GM18507 (cell line): ENCODE results near the gene RNF225.
A peak's percentile ranks its signal among the peaks of the same experiment; 100 is the strongest.
"Not testable (repeated sequence)": the region's sequence is repeated elsewhere in the genome, so short reads cannot be mapped to it uniquely, and the experiment has no call there.

Source experiments
- DNase-seq: peaks from one replicate; pipeline ENCODE4 v3.0.0; 2011; ENCODE audit warnings: low read depth; ENCODE audit not compliant: insufficient read length; ENCODE audit errors: extremely low spot score
- FAIRE-seq: peaks from 2 replicates; lab custom pipeline; 2011; peaks lifted over from hg19 to GRCh38; lab: Jason Lieb, UNC

The RNF225 gene

DNA sequence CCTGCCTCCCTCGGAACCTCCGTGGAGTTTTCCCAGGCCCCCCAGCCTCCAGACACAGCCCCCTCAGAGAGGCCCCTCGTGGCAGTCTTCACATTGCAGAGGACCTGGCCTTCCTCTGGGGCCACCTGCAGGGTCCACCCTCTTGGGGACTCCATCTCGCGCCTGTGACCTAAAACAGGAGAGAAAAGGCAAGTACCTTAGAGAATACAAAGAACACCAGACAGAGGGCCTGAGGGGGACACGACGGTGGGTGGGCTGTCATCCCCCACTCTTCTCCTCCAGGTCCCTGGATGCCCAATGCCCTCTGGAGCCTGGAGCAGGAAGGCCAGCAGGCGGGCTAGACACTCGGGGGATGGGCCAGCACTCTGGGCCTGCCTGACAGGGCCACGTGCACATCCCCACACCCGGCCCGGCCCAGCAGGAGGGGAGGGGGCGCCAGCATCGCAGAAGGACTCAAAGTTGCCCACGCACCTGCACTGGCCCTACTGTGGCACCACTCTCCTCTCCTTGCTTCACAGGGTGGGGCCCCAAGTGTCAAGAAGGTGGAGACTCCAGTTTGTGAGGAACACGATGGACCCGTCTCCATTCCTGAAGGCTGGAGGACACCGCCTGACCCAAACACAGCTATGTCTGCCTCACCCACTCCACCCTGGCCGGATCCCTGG is 37.8 kb upstream of the RNF225 start:
- FAIRE-seq (no peak), DNase-seq (no peak)

DNA sequence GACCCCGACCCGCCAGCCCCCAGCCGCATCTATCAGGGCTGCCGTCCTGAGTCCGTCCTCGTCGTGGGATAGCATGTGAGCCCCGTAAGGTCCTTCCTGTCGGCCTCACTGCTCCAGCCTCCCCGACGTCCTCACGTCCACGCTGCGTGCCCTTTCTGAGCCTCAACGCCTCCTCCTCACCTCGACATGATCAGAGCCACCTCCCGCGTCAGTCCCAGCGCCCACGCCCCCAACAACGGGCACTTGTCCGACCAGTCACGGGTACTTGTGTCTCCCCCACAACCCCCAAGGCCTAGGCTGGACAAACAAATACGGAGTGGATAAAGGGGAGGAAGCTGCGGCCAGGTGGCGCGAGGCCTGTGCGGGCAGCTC is 33.6 kb upstream of the RNF225 start:
- DNase-seq (peak; percentile 32), FAIRE-seq (no peak)

DNA sequence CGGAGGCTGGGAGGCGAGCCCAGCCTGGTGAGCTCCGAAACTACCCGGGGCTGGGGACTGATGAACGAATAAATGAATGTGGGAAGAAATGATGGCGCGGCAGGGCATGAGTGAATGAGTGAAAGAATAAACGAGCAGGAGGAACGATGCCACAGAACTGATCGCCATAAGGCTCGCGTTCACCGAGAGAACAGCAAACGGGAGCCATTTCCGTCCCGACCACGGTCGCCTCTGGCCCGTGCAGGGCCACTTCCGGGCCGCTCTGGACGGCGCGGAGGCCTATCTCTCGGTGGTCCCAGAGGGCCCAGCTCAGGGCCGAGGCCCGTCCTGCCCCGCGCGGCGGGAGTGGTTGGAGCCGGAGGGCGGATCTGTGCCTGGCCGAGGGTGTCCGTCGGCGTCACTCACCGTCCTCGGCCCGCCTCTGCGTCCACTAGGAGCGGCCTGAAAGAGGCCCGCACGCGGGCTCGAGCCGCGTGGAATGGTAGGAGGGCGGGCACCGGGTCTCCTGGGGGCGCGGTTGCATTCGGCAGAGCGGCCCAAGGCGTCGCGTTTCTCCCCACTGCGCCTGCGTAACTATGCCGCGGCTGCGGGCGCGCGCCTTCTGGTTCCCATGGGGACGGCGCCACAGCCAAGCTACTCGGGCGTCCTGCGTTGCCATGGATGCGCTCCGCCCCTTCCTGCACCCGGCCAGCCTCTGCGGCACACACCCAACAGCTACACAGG is 33.0 kb upstream of the RNF225 start, which contains the start of gene ZNF497:
Gene ZNF497 (minus strand): TSS at position 480 of the 723 bp plus-strand sequence. CDS start 5,116 bp downstream, outside the sequence.
- FAIRE-seq (peak; percentile 94), DNase-seq (peak; percentile 99)

DNA sequence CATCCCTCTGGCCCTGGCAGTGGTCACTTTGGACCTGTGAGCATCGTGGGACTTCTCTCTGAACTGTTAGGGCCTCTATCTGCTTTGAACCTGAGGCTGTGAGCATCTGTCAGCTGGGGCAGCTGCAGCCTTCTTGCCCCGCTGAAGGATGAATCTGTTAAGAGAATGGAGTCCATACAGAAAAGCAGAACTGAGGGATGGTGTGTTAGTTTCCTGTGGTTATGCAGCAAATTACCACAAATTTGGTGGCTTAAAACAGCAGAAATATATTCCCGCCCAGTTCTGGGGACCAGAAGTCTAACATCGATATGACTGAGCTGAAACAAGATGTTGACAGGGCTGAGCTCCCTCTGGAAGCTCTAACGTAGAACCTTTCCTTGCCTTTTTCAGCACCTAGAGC is 31.3 kb upstream of the RNF225 start:
- no peak for DNase-seq
- no peak for FAIRE-seq

DNA sequence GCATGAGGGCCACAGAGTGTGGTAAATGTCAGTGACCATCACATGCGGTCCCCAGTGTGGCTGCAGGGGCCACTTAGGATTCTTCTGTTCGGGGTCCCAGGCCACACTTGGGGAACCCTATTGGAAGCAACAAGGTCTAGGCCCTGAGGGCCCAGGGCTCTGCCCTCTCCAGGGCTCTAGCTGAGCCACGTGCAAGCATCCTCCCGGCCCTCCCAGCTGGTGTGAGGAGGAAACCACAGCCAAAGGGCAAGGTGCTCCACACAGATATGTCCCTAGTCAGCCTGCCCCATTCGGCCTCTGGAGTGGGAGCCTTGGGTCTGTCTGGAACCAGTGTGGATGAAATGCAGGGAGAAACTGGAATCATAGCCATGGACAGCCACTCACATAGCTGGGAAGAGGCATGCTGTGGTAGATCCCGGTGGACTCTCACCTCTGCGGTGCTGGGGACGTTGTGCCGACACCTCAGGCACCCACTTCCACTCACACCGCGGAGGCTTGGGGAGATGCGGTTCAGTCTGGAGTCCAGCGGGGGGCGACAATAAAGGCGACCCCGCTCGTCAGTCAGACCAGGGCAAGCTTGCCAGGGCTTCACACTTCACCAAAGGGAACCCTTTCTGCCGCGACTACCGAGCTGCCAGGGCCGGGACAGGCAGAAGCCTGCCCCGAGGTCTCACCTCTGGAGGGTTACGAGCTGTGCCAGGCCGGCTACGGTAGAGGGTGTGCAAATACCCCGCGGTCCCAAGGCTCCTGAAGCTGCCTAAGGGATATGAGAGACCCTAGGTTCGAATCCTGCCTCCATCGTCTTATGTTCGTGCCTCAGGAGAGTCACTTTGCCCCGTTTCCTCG is 28.6 kb upstream of the RNF225 start:
- FAIRE-seq (no peak), DNase-seq (no peak)

DNA sequence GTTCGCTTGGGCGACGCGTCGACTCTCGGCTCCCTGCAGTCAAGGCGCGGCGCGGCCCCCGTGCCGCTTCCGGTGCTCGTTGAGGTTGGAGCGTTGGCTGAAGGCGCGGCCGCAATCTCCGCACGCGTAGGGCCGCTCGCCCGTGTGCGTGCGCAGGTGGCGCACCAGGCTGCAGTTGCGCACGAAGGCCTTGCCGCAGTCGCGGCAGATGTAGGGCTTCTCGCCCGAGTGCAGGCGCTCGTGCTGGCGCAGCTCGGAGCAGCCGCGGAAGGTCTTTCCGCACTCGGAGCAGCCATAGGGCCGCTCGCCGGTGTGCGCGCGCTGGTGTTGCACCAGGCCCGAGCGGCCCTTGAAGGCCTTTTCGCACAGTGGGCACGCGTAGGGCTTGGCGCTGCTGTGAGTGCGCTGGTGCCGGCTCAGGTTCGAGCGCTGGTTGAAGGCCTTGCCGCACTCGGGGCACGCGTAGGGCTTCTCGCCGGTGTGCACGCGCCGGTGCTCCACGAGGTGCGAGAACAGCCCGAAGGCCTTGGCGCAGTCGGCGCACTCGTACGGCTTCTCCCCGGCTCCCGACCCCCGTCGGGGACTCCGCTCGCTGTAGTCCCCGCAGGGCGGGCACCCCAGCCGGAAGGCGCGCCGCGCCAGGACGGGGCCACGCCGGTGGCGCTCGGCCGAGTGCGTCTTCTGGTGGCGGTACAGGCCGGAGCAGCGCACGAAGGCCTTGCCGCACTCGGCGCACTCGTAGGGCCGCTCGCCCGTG is 27.6 kb upstream of the RNF225 start:
- no peak for DNase-seq
- no peak for FAIRE-seq

DNA sequence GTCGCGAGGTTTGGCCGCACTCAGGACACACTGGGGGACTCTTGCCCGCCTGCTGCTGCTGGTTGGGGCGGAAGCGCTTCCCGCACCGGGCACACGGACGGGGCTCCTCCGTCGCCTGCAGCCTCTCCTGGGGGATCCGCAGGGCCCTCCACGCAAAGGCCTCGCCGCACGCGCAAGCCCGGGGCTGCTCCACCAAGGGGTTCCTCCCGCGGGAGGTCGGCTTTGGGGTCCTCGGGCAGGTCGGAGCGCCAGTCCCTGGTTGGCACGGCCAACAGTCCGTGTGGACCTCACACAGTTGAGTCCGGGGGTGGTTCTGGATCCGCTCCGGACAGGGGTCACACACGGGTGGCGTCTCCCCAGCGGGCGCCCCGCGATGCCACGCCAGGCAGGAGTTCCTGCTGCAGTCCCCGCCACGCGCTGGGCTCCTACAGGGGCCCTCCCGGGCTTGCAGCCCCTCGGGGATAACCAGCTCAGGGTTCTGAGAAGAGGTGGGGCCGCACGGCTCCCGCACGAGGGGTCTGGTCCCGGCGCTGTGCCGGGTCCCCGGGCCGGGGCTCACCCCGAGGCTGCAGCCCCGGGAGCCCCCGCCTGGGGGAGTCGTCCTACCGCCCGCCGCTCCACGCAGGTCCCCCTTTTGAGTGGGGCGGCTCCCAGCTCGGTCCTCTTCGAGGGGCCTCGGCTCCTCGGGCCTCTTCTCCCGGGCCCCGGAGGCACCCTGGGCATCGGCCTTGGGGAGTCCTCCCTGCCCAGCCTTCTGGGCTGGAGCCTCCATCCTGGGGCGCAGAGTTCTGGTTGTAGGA is 26.7 kb upstream of the RNF225 start:
- DNase-seq (no peak), FAIRE-seq (no peak)

DNA sequence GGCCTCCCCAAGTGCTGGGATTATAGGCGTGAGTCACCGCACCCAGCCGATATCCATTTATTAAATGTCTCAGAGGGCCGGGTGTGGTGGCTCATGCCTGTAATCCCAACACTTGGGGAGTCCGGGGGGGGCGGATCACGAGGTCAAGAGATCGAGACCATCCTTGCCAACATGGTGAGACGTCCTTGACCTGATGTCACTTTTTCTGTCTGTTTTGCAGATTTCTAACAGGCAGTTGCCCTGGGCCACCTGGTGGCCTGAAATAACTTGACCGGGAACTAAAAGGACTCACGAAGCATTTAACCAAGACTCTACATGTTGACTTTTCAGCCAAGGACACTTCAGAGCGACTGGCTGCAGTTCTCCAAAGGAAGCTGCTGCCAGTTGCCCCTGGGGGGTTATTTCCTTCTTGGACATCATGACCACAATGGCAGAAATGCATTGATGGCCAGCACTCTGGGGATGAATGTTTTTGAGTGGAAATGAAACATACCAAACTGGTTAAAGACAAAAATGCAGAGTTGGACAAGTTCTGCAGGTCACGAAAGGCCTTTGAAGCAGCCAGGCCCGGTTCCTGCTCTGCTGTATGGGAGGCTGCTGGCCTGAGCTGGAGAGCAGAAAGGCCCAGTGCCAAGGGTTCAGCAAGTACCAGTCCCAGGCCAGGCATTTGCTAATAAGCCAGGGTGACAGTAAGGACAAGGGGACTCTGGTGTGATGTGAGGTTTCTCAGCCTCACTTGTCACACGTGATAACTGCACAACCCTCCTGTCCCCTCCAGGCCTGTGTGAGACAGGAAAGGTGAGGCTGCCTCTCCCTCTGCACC is 22.9 kb upstream of the RNF225 start:
- FAIRE-seq = no peak
- no peak for DNase-seq

DNA sequence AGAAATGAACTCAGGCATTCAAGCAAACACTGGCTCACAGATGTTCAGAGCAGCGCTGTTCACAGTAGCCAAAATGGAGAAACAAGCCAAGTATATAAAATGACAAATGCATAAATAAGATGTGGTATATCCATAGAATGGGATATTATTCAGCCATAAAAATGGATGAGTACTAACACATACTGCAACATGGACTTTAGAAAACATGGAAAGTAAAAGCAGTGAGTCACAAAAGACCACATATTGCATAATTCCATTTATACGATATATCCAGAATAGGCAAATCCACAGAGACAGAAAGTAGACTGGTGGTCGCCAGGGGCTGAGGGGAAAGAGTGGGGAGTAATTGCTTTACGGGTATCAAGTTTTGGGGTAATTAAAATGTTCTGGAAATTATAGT is 21.3 kb upstream of the RNF225 start:
- no peak for DNase-seq
- FAIRE-seq = no peak

DNA sequence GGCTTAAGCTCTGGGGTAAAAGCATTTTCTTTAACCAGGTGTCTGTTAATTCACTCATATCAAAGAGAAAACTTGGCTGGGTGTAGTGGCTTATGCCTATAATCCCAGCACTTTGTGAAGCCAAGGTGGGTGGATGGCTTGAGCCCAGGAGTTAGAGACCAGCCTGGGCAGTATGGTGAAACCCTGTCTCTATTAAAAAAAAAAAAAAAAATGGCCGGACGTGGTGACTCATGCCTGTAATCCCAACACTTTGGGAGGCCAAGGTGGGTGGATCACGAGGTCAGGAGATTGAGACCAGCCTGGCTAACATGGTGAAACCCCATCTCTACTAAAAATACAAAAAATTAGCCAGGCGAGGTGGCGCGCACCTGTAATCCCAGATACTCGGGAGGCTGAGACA is 18.7 kb upstream of the RNF225 start:
- DNase-seq, FAIRE-seq: not testable (repeated sequence)

DNA sequence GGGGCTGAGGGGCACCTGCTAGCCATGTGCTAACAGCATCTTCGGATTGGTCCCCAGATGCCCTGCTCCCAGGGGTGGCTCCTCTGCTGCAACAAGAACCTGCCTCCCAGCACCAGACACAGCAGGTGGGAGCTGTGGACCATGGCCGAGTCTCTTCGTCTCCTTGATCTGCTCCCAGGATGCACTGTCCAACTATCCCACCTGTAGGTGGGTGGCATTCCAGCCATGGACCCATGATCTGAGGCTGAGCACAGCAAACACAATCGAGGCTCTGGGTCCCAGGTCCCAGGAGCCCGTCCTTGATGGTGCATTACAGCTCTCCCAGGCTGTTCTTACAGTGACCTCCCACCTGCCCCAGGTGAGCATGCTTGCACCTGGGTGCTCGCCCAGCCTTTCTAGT is 16.2 kb upstream of the RNF225 start:
- FAIRE-seq = no peak

DNA sequence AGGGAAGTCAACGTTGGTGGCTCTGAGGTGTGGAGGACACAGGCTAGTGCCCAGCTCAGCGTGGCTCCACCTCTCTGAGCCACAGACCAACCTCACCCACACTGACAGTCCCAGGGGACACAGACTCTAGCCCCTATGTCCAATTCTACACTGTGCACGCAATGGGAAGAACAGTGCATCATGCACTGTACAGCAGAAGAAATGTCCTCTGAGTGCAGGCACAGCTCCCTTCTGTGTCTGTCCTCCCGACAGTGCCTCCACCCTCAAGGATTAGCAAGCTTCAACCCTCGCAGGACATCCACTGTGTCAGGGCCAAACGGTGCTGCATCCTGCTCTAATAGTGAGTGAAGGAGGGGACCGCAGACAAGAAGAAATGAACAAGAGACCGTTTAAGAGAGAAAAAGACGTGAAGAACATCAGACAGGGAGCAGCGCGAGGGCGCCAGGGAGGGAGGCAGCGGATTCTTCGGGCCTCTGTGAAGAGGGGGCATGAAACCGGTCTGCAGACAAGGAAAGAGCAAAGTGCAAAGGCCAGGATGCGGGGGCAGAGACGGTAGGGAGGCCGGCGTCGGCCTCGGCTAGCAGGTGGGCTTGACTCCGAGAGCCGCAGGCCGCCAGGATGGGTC is 15.3 kb upstream of the RNF225 start:
- DNase-seq (no peak), FAIRE-seq (no peak)

More for the DNA sequence above, 16.2 kb upstream of the RNF225 start:
- DNase-seq = no peak

DNA sequence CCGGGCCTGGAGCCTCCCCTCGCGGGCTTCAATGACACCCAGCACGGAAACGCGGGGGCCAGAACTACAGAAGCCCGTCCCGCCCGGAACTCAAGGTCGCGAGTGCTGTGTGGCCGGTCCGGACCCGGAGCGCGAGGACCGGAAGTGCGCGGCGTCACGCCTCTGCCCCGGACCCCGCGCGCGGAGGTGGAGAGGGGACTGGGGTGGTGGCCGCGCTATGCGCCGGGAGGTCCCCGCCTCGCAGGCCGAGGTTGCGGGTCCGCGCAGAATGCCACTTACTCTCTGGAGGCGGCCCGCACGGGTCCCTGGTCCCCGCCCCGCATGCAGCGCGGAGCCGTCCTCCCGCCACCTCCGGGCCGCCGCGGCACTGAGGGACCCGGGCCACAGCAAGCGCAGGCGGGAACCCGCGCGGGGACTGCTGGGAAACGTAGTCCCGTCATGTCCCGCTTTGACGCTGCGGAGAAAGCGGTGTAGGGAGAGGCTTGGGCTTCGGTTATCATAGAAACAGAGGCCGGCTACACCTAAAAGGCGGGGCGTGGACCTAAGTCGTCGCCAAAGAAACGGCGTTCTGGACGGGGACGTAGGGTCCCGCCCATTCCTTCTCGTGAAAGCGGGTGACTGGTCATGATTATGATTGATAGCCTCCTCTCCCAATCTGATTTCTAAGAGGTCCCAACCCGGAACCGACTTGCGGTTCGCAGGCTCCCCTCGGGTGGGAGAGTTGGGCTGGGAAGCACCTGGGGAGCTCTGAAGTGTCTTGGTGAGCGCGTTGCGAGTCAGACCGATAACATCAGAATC is 14.6 kb upstream of the RNF225 start, which contains the start of gene ZNF837:
Gene ZNF837 (minus strand): TSS at position 369 of the 798 bp plus-strand sequence. CDS start 11,698 bp downstream, outside the sequence.
- FAIRE-seq (peak; percentile 100), DNase-seq (peak; percentile 88)

DNA sequence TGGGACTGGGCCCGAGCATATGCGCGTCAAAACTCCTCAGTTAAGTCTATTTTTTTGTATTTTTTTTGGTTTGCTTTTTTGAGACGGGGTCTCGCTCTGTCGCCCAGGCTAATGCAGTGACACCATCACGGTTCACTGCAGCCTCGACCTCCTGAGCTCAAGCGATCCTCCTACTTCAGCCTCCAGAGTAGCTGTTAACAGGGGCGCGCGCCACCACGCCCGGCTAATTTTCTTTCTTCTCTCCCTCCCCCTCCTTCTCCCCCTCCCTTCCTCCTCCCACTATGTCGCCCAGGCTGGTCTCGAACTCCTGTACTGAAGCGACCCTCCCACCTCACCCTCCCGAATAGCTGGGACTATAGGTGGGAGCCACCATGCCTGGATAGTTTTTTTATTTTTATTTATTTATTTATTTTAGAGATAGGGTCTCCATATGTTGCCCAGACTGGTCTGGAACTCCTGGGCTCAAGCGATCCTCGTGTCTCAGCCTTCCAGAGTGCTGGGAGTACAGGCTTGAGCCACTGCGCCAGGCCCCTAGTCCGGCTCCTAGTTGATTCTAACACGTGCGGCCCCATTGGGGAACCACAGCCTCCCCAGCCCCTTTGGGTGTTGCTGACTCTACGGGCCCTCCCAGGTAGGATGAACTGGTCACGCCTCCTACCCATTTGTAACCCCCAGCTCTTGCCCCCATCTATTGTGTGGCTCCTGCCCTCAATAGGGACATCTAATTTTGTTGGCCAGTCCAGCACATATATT is 13.8 kb upstream of the RNF225 start:
- FAIRE-seq = no peak

DNA sequence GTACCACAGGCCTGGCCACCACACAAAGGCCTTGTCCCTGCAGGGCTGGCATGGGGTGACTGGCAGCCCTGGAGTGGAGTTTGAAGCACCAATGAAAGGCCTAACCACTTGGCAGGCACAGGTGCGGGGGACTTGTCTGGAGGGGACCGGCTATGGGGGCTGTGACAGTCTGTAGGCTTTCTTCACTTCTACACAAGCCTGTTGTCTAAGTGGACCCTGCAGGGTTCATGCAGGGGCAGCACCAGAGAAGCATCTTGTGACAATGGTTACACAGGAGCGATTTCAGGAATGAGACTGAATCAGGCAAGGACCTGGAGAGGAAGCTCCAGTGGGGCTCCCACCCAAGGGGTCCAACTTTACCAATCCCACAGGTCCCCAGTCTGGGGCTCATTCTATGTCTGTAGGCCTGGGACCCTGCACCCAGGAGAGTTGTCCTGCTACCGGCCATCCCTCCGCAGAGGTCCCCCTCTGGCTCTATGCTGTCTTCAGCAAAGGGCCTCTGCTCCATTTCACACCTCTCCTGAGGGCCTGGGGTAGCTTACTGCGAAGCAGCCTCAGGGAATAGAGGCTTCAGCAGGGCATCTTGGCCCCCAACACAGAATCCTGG is 12.4 kb upstream of the RNF225 start:
- FAIRE-seq (no peak), DNase-seq (no peak)

More for the DNA sequence above, 13.8 kb upstream of the RNF225 start:
- DNase-seq = no peak
